K562 (cell line): ENCODE measurements around the gene SART3. TPM values are rescaled to one million over a fixed set of nuclear protein-coding genes. Genes with fewer than 3 reads are reported as not detected.

Source experiments
- ARID3A ChIP-seq: IDR thresholded peaks from 2 replicates; pipeline ENCODE4 v1.6.1; 2012; ENCODE audit warnings: low read depth, low read length, improper control_type of control experiment, borderline replicate concordance
- CBFB ChIP-seq: sonication (generic); formaldehyde crosslinking; IDR thresholded peaks from 2 replicates; pipeline ENCODE4 v1.4.0; 2020; ENCODE audit warnings: mild to moderate bottlenecking, missing genetic modification reagents
- CBX3 ChIP-seq, 2 experiments: IDR thresholded peaks; 1 replicate in 1 of 2; 2 replicates in 1 of 2; pipeline ENCODE4 v1.6.1; 2012; ENCODE audit warnings: inconsistent platforms in 2 of 2, low read length in 2 of 2, borderline replicate concordance in 1 of 2, control low read depth in 1 of 2
- CREB3 ChIP-seq: fragments of 450-650 bp; conservative IDR thresholded peaks from 2 replicates; pipeline ENCODE4 v1.6.1; 2016; ENCODE audit warnings: missing genetic modification characterization, low read depth, mild to moderate bottlenecking, missing compliant biosample characterization, moderate library complexity
- CTBP1 ChIP-seq: fragments of 450-650 bp; IDR thresholded peaks from 2 replicates; pipeline ENCODE4 v1.6.1; 2016; ENCODE audit warnings: borderline replicate concordance
- HCFC1 ChIP-seq: IDR thresholded peaks from 2 replicates; pipeline ENCODE4 v1.6.1; 2012; ENCODE audit warnings: low read depth, low read length, improper control_type of control experiment
- HNRNPUL1 ChIP-seq: fragments of 200-400 bp; formaldehyde crosslinking; IDR thresholded peaks from 2 replicates; pipeline ENCODE4 v1.6.1; 2017; ENCODE audit warnings: low read length
- MYC ChIP-seq, 2 experiments: fragments of 250-450 bp in 1 of 2; sonication (Bioruptor Pico) in 1 of 2; IDR thresholded peaks; 2 replicates each; pipeline versions ENCODE4 v1.5.1 to v1.6.1; 2012 to 2021; ENCODE audit warnings: low read depth in 2 of 2, borderline replicate concordance in 1 of 2, improper control_type of control experiment in 1 of 2, low read length in 1 of 2, mild to moderate bottlenecking in 1 of 2, moderate library complexity in 1 of 2
- POLR2B ChIP-seq: fragments of 450-650 bp; IDR thresholded peaks from 2 replicates; pipeline ENCODE4 v1.6.1; 2018; ENCODE audit warnings: low read depth; ENCODE audit not compliant: partially characterized antibody
- STAT6 ChIP-seq: sonication (generic); formaldehyde crosslinking; IDR thresholded peaks from 2 replicates; pipeline ENCODE4 v1.8.1; 2023; ENCODE audit warnings: mild to moderate bottlenecking, missing genetic modification reagents
- YY1 ChIP-seq, 3 experiments: IDR thresholded peaks; 2 replicates each; pipeline ENCODE4 v1.6.1; 2011; ENCODE audit warnings: low read length in 2 of 3, mild to moderate bottlenecking in 2 of 3, moderate library complexity in 2 of 3, borderline replicate concordance in 1 of 3, control low read depth in 1 of 3, low read depth in 1 of 3; ENCODE audit not compliant: insufficient read depth in 3 of 3, insufficient replicate concordance in 2 of 3, control insufficient read depth in 1 of 3, insufficient read length in 1 of 3; ENCODE audit errors: extremely low read depth in 1 of 3
- ZNF592 ChIP-seq: fragments of 450-650 bp; IDR thresholded peaks from 2 replicates; pipeline ENCODE4 v1.6.1; 2017; ENCODE audit warnings: antibody characterized with exemption, mild to moderate bottlenecking
- ZZZ3 ChIP-seq: fragments of 450-650 bp; IDR thresholded peaks from 2 replicates; pipeline ENCODE4 v1.6.1; 2016; ENCODE audit warnings: antibody characterized with exemption, mild to moderate bottlenecking, moderate library complexity
- polyA plus RNA-seq, 8 experiments: library from polyadenylated mRNA; depleted of rRNA in 4 of 8; stranded (reverse) in 5 of 8; unstranded in 3 of 8; fragments of >200 nt; fragmentation: Nextera tagmentation in 2 of 8; fragmentation: Illumina TruSeq in 1 of 8; extraction: Ambion mirVana in 2 of 8; extraction: Trizol in 1 of 8; gene quantifications; 2 replicates each; pipeline versions ENCODE4 v1.2.1 to v1.2.3, GENCODE V29; 2011 to 2014; ENCODE audit warnings: inconsistent platforms in 1 of 8, missing spikeins in 1 of 8
- total RNA-seq, 7 experiments: library from RNA; depleted of rRNA in 6 of 7; stranded (reverse); fragments of >200 nt in 6 of 7; fragmentation: Illumina TruSeq in 2 of 7; extraction: Trizol in 2 of 7; gene quantifications; 2 replicates each; pipeline versions ENCODE4 v1.2.1 to v1.2.3, GENCODE V29; 2011 to 2021; ENCODE audit warnings: low replicate concordance in 1 of 7

Gene SART3
- total and polyA plus RNA-seq, 9 of the 15 experiments (the other 6 are each of a cell fraction or from before 2014, with no cell fraction given): 8.9 to 167 (median 56.7) TPM

- TF ChIP-seq MYC (IDR thresholded peaks at IDR 0.05; ENCODE audit: low read depth, low read length): peak; percentile 98
- no peak for TF ChIP-seq MYC (CRISPR knock-in tag; IDR thresholded peaks at IDR 0.05; ENCODE audit: borderline replicate concordance, low read depth)
- no peak for TF ChIP-seq HNRNPUL1
- no peak for TF ChIP-seq POLR2B
- TF ChIP-seq CTBP1: no peak
- no peak for TF ChIP-seq CBFB (CRISPR knock-in tag)
- TF ChIP-seq ZNF592: peak; percentile 69; the same call in 1 of the 2 replicates
- TF ChIP-seq CBX3 (IDR thresholded peaks at IDR 0.05; ENCODE audit: borderline replicate concordance in 1 of 2, low read length in 2 of 2): peak in 1 of 2 experiments; percentile 52; a peak in 1 of 3 replicates
- TF ChIP-seq ARID3A: peak; percentile 9; the same call in 1 of the 2 replicates
- TF ChIP-seq YY1 (IDR thresholded peaks at IDR 0.05; ENCODE audit: borderline replicate concordance in 1 of 3, control insufficient read depth in 1 of 3, extremely low read depth in 1 of 3, insufficient read depth in 3 of 3, insufficient read length in 1 of 3, insufficient replicate concordance in 2 of 3, low read depth in 1 of 3, low read length in 2 of 3): peak; percentile 76 to 96 (median 87)
- TF ChIP-seq ZZZ3: no peak
- no peak for TF ChIP-seq STAT6
- 0 out of 2 replicates have a peak, but pooled peaks have one; percentile 48 for TF ChIP-seq CREB3 (tag)
- TF ChIP-seq HCFC1: peak; percentile 46; the same call in 1 of the 2 replicates
Observed at GRCh38 chr12:108477055-108477880, 83.7 kb downstream of the SART3 start (continued).
